Nephron progenitor cell (in vitro differentiated cells): ENCODE results near the gene PHACTR3.

Experiments
- DNase-seq: peaks from one replicate; pipeline ENCODE4 v3.0.0; 2021
- H3K27ac Mint-ChIP-seq: 2 replicates; pipeline ENCODE4 v1.8.0; 2021; ENCODE audit warnings: mild to moderate bottlenecking, moderate library complexity, mixed read lengths
- H3K27me3 Mint-ChIP-seq: 2 replicates; pipeline ENCODE4 v1.8.0; 2021; ENCODE audit warnings: mild to moderate bottlenecking, low read depth, mixed read lengths; ENCODE audit not compliant: poor library complexity
- H3K36me3 Mint-ChIP-seq: 2 replicates; pipeline ENCODE4 v1.8.0; 2021; ENCODE audit warnings: low read depth, mixed read lengths
- H3K4me1 Mint-ChIP-seq: 2 replicates; pipeline ENCODE4 v1.8.0; 2021; ENCODE audit warnings: mixed read lengths
- H3K4me3 Mint-ChIP-seq: 2 replicates; pipeline ENCODE4 v1.8.0; 2021; ENCODE audit warnings: mild to moderate bottlenecking, moderate library complexity, mixed read lengths
- H3K9me3 Mint-ChIP-seq: 2 replicates; pipeline ENCODE4 v1.8.0; 2021; ENCODE audit warnings: mild to moderate bottlenecking, moderate library complexity, mixed read lengths
- CTCF ChIP-seq: fragments of 200-600 bp; sonication (generic); IDR thresholded peaks from 2 replicates; pipeline ENCODE4 v1.5.0; 2021; ENCODE audit warnings: antibody characterized with exemption

The PHACTR3 gene

GRCh38 chr20:59736366-59736765, 132.0 kb downstream of the PHACTR3 start:
- Mint-ChIP-seq H3K27me3 (peaks cover under 1% of the 10 kb centered on the region), H3K4me3 (no peak overlapping the region), H3K9me3 (peaks cover 50% of the 10 kb centered on the region), H3K36me3 (no peaks in the 10 kb centered on the region), H3K27ac (no peak overlapping the region), H3K4me1 (no peaks in the 10 kb centered on the region)
- no peak for TF ChIP-seq CTCF
- DNase-seq, result no peak

- DNase-seq, result no peak
- Mint-ChIP-seq H3K27ac (no peak overlapping the region), H3K36me3 (no peaks in the 10 kb centered on the region), H3K4me3 (no peak overlapping the region), H3K4me1 (no peaks in the 10 kb centered on the region), H3K27me3 (no peaks in the 10 kb centered on the region), H3K9me3 (peaks cover 53% of the 10 kb centered on the region)
- no peak for TF ChIP-seq CTCF
Observed at GRCh38 chr20:59737073-59737666, 132.8 kb downstream of the PHACTR3 start.

- peaks cover 6% of the 10 kb centered on the region for H3K36me3 Mint-ChIP-seq
- H3K27me3 Mint-ChIP-seq, result no peaks in the 10 kb centered on the region
- no peak for TF ChIP-seq CTCF
- DNase-seq, result no peak
- H3K9me3 Mint-ChIP-seq, result peaks cover 60% of the 10 kb centered on the region
- no peaks in the 10 kb centered on the region for H3K4me1 Mint-ChIP-seq
- H3K27ac Mint-ChIP-seq, result no peak overlapping the region
- no peak overlapping the region for H3K4me3 Mint-ChIP-seq
Observed at GRCh38 chr20:59737816-59738215, 133.5 kb downstream of the PHACTR3 start.

- no peak for DNase-seq
- H3K4me3 Mint-ChIP-seq, result no peak overlapping the region
Observed at GRCh38 chr20:59738851-59739250, 134.5 kb downstream of the PHACTR3 start.

GRCh38 chr20:59740621-59741020, 136.3 kb downstream of the PHACTR3 start:
- Mint-ChIP-seq H3K36me3 (peaks cover 6% of the 10 kb centered on the region), H3K9me3 (peaks cover 81% of the 10 kb centered on the region), H3K4me3 (no peak overlapping the region), H3K27ac (no peak overlapping the region), H3K4me1 (no peaks in the 10 kb centered on the region), H3K27me3 (no peaks in the 10 kb centered on the region)
- no peak for DNase-seq
- no peak for TF ChIP-seq CTCF

More at GRCh38 chr20:59738851-59739250, 134.5 kb downstream of the PHACTR3 start:
- no peak overlapping the region for H3K27ac Mint-ChIP-seq
- peaks cover 67% of the 10 kb centered on the region for H3K9me3 Mint-ChIP-seq
- H3K27me3 Mint-ChIP-seq, result no peaks in the 10 kb centered on the region
- H3K4me1 Mint-ChIP-seq, result no peaks in the 10 kb centered on the region
- H3K36me3 Mint-ChIP-seq, result peaks cover 6% of the 10 kb centered on the region
- TF ChIP-seq CTCF, result no peak

GRCh38 chr20:59741073-59741472, 136.7 kb downstream of the PHACTR3 start:
- no peak overlapping the region for H3K4me3 Mint-ChIP-seq
- no peak for DNase-seq
- H3K36me3 Mint-ChIP-seq, result peaks cover 6% of the 10 kb centered on the region
- no peak for TF ChIP-seq CTCF
- peaks cover 86% of the 10 kb centered on the region for H3K9me3 Mint-ChIP-seq
- H3K27me3 Mint-ChIP-seq, result peaks cover 2% of the 10 kb centered on the region
- H3K27ac Mint-ChIP-seq, result no peak overlapping the region
- no peaks in the 10 kb centered on the region for H3K4me1 Mint-ChIP-seq
